G401 (cell line): ENCODE measurements around the gene IRF1. TPM values are rescaled to one million over a fixed set of nuclear protein-coding genes. Genes with fewer than 3 reads are reported as not detected.
"Not testable (repeated sequence)": the region's sequence is repeated elsewhere in the genome, so short reads cannot be mapped to it uniquely, and the experiment has no call there.

Source experiments
- DNase-seq: peaks from one replicate; pipeline ENCODE4 v3.0.0-alpha.2; 2015; ENCODE audit warnings: low spot score
- in situ Hi-C: cut with HindIII; loops from 2 replicates; pipeline ENCODE4 v1.10.0; 2016; ENCODE audit warnings: low sequenced_read_pairs, mixed read lengths
- total RNA-seq: library from RNA; depleted of rRNA; stranded (reverse); fragments of >200 nt; shearing (Covaris generic); gene quantifications from 2 replicates; pipeline ENCODE4 v1.2.3, GENCODE V29; 2014

IRF1 gene
- total RNA-seq, 1 experiment from 2014 or later: 9.2 TPM

GRCh38 chr5:132456296-132456986 is 34.1 kb downstream of the IRF1 start:
- DNase-seq: no peak
- in situ Hi-C loops: no loop called here

- DNase-seq: no peak
Measured at GRCh38 chr5:132455614-132456115, 34.9 kb downstream of the IRF1 start.

GRCh38 chr5:132454361-132454760 is 36.2 kb downstream of the IRF1 start:
- no peak for DNase-seq
- in situ Hi-C loops: no loop called here

More at GRCh38 chr5:132455614-132456115, 34.9 kb downstream of the IRF1 start:
- in situ Hi-C loops: no loop called here

DNA sequence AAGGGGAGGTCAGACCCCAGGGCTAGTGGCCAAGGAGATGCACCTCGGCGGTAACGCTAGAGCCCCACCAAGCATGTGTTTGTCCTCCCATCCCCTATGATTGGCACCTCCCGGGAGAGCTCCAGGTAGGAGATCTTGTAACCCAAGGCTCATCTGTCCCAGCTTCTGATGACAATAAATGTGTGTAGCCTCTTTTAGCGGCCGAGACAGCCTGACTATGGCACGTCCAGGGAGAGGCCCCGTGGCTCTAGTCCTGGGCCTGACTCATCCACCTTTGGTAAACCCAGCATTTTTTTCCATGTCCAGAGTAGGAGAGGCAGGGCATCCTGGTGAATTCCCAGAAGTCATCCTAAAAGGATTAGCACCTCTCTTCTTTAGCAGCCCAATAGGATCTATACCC is 39.2 kb downstream of the IRF1 start:
- DNase-seq: no peak
- in situ Hi-C loops: no loop called here

DNA sequence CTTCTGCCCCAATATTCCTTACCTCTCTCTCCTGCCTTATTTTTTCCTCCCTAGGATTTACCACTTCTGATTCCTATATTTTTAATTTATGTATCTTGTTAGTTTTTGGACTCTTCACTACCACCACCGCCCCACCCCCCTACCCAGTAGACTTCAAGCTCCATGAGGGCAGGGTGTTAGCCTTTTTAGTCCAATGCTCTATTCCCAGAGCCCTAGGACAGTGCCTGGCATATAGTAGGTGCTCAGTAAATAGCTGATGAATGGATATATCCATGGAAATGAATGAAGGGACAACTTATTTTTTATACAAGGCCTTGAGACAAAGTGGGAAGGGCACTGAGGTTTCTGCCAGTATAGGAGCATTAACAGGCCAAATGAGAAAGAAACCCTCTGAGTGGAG is 41.5 kb downstream of the IRF1 start:
- in situ Hi-C loops: no loop called here
- no peak for DNase-seq

GRCh38 chr5:132447196-132447595 is 43.4 kb downstream of the IRF1 start:
- peak; percentile 33 for DNase-seq
- in situ Hi-C loops: no loop called here

DNA sequence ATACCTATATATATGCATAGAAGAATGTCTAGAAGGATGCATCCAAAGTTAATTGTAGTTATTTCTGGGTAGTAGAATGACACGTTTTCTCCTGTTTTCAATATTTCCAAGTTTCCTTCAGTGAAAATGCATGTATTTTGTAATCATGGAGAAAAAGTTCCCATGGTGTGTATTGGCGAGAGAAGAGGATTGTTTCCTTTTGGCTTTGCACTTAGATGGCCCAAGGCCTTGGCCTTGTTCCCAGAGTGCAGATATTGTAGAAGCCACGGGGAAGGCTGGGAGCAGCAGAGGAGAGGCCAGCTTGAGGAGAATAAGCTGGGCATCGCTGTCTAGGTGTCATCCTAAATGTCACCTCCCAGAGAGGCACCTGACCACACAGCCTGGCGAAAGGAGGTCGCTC is 44.0 kb downstream of the IRF1 start:
- in situ Hi-C loops: no loop called here
- peak; percentile 97 for DNase-seq

DNA sequence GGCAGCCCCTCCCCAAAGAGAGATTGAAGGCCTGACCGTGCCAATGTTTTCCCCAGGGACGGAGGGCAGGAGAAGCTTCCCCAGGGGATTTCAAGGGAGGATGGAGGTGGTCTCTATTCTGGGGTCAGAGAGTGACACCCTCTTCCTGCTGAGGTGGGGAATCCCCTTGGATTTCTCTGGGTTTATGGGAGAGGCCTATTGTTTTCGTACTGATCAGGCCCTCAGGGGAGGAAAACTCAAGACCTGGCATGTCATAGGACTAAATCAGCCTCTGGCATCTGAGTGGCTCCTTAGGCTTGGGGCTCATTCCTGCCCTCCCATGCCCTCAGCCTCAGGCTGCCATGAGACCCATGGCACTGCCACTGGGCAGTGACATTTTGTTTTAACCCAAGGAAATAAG is 44.6 kb downstream of the IRF1 start:
- in situ Hi-C loops: no loop called here
- DNase-seq: no peak

DNA sequence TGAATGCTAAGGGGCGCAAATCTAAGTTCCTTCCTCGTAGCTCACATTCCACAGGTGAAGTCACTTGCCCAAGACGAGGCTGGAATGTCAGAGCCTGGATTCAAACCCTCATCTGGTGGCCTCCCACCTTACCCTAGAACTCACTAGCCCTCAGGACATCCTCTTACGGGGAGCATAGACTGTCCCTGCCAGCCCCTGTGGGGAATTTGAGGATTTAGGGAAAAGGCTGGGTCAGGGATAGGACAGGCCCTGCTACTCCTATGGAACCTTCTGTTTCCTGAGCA is 45.0 kb downstream of the IRF1 start:
- DNase-seq: no peak
- in situ Hi-C loops: no loop called here

DNA sequence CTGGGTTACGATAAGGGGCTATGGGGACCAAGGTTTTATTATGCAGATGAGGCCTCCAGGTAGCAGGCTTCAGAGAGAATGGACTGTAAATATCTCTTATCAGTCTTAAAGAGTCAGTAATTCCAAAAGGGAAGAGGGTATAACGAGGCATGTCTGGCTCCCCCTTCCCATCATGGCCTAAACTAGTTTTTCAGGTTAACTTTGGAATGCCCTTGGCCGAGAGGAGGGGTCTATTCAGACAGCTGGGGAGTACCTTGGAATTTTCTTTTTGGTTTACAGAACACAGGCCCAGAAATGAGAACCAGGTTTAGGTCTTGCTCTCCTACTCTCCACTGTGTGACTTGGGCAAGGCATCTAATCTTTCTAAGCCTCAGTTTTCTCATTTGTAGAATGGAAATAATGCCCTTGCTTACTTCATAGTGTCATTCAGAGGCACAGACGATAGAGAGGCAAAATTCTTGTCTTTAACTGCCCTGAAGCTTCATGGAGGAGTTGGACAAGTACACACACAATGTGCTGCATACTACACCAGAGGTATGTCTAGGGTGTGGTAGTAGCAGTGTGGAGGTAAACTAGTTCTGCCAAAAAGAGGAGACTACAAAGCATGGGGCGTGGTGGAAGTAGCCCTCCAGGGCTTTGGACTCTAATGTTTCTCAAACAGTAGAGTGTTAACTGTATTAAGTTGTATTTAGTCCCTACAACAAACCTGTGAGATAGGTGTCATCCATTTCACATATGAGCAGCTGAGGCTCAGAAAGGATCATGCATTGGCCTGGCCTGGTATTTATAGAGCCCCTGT is 45.5 kb downstream of the IRF1 start:
- in situ Hi-C loops: no loop called here
- DNase-seq: no peak

- in situ Hi-C loops: no loop called here
- no peak for DNase-seq
Measured at GRCh38 chr5:132444061-132444460, 46.5 kb downstream of the IRF1 start.

DNA sequence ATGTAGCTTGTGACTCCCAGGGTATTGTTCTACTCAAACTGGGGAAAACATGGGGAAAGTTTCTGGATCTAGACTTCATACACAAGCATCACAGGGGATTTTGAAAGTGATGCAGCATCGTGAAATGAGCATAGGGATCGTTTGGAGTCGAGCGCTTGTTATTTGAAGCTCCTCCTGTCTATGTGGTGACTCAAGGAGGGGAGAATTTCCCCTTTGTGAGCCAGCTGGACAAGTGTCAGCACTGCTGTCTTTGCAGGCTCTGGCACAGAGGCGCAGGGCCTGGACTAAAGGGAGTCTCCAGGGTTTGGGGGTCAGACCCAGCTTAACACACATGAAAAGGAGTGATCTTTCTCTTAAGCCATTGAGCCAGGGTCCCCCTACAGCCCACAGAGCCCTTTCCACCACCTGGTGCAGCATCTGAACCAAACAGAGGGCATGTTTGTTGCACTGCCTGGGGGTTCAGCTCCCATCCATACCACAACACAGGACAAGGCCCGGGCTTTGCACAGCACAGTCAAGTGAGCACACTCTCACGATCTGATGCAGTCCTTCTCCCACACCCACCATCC is 51.0 kb downstream of the IRF1 start:
- peak; percentile 54 for DNase-seq
- in situ Hi-C loops: no loop called here

DNA sequence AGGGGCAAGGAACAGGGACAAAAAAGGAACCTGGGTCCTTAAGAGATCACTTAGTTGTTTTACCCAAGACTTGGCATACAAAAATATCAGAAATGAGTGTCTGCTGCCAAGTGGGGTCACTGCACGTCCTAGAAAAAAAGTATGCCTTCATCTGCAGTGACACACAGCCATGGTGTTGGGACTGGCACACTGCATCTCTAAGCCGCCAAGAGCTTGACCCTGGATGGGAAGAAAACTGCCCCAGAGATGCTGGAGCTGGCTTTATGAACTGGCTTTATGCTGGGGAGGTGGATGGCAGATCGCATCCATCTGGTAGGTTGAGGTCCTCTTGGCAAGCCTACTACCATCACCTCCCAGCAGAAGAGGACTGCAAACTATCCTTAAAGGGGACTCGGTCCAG is 51.7 kb downstream of the IRF1 start:
- in situ Hi-C loops: no loop called here
- peak; percentile 60 for DNase-seq

DNA sequence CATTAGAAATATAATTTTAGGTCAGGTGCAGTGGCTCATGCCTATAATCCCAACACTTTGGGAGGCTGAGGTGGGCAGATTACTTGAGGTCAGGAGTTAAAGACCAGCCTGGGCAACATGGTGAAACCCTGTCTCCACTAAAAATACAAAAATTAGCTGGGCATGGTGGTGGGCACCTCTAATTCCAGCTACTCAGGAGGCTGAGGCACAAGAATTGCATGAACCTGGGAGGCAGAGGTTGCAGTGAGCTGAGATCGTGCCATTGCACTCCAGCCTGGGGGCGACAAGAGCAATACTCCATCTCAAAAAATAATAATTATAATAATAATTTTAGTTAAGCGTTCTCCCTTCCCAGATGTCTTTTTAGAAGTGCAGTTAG is 52.3 kb downstream of the IRF1 start:
- in situ Hi-C loops, DNase-seq: not testable (repeated sequence)

DNA sequence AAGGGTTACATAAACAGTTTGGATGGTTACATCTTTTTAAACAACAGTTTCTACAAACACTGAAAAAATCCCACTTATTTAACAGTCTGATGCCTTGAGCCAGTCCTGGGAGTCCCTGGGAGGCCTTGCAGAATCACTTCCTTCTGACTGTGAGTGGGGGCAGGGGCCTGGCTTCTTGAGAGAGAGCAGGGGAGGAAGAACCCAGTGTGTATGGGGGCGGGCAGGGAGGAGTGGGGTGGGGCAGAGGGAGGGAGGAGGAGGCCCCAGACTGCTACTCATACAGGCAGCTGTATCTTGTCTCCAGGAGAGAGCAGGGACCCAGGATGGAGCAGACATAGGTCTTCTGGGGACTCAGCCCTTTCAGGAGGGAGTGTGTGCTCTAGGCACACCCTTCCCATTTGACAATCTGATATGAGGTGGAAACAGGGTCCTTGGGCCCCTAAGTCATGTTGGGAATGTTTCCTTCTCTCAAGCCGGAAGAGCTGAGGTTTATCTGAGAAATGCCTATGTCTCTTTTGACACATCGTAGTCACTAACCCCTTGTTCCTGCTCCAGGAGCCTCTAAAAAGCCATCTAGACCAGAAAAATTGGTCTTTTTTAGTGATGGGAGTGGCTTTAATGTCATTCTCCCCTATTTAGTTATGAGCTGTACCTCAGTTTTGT is 52.8 kb downstream of the IRF1 start:
- DNase-seq: no peak
- in situ Hi-C loops: no loop called here

- in situ Hi-C loops: no loop called here
- DNase-seq: no peak
Measured at GRCh38 chr5:132436936-132437335, 53.6 kb downstream of the IRF1 start.

- no peak for DNase-seq
- in situ Hi-C loops: no loop called here
Measured at GRCh38 chr5:132435886-132436285, 54.7 kb downstream of the IRF1 start.

DNA sequence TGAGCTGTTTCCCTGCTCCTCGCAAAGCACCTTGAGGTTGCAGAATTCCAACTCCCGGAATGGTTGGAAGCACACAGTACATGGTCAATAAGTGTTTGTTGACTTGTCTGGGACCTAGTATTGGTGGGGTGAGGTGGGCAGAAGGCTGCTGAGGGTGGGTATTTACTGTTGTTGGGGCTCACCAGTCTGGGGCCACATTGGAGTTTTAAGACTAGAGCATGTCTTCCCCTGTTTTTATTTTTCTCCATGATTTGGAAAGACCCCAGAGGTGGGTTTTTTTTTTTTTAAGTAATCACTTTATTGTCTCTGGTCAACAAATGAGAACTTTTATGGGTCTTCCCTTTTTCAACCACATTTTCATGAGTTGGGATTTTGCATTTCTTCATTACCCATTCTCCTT is 55.1 kb downstream of the IRF1 start:
- in situ Hi-C loops: no loop called here
- no peak for DNase-seq

DNA sequence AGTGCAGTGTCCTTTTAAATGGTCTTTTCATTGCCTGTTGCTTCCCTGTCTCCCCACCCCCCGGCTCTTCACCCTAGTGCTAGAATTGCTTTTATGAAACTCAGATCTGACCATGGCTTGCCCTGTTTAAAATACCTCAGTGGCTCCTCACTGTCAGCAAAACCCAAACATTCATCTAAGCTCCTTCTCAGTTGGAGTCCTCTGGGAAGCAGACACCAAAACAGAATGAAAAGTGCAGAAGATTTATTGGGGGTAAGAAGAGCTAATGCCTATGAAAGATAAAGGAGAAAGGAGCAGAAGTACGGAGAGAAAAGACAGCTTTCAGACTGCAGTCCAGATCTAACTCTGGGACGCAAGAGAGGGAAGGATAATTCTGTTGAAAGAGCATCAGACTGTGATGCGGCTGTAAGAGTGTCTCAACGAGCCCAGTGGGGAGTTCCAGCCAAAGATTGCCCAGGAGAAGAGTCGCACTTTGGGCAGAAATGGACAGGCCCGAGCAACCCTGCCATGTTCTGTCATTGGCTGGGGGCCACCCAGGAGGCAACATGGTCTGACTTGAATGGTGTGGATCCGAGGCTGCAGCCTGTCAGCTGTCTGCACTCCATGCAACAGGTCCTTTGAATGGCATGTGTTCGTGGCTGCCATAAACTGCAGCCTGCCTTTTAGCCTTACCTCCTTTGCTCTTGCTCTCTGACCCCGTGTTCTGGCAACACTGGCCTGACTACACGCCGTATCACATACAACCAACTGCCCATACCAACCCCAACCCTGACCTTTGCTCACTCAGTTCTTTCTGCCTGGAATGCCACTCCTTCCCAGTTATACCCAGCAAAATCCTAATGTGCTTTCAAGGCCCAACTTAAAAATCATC is 55.9 kb downstream of the IRF1 start:
- in situ Hi-C loops: no loop called here
- no peak for DNase-seq
